H9 (cell line): ENCODE data around the gene PRPF6. TPM values are rescaled to one million over a fixed set of nuclear protein-coding genes. Genes with fewer than 3 reads are reported as not detected.

ENCODE experiments used
- DNase-seq: peaks from one replicate; pipeline ENCODE4 v3.0.0-alpha.2; 2017
- H2AFZ ChIP-seq: one replicate; pipeline ENCODE4 v1.6.1; 2013; ENCODE audit warnings: mild to moderate bottlenecking, low read length, control low read depth, moderate library complexity
- H2AK5ac ChIP-seq: 2 replicates; pipeline ENCODE4 v1.6.1; 2013; ENCODE audit warnings: low read length, control low read depth, mixed read lengths; ENCODE audit not compliant: insufficient read length
- H2BK120ac ChIP-seq: one replicate; pipeline ENCODE4 v1.6.1; 2013; ENCODE audit warnings: low read depth, mild to moderate bottlenecking, low read length, control low read depth, inconsistent platforms; ENCODE audit not compliant: poor library complexity, severe bottlenecking
- H2BK12ac ChIP-seq: 2 replicates; pipeline ENCODE4 v1.6.1; 2013; ENCODE audit warnings: low read length, control low read depth, mixed read lengths, low read depth; ENCODE audit not compliant: insufficient read length
- H2BK15ac ChIP-seq: 2 replicates; pipeline ENCODE4 v1.6.1; 2013; ENCODE audit warnings: low read depth, low read length, control low read depth
- H2BK20ac ChIP-seq: one replicate; pipeline ENCODE4 v1.6.1; 2013; ENCODE audit warnings: low read depth, mild to moderate bottlenecking, low read length, control low read depth, inconsistent platforms; ENCODE audit not compliant: poor library complexity, severe bottlenecking
- H2BK5ac ChIP-seq: 2 replicates; pipeline ENCODE4 v1.6.1; 2013; ENCODE audit warnings: low read length, control low read depth, mixed read lengths; ENCODE audit not compliant: insufficient read length
- H3K14ac ChIP-seq: 2 replicates; pipeline ENCODE4 v1.6.1; 2013; ENCODE audit warnings: low read length, control low read depth; ENCODE audit not compliant: insufficient read depth
- H3K18ac ChIP-seq: 2 replicates; pipeline ENCODE4 v1.6.1; 2013; ENCODE audit warnings: low read depth, mild to moderate bottlenecking, mixed read lengths, low read length, control low read depth; ENCODE audit not compliant: insufficient read length
- H3K23ac ChIP-seq: 2 replicates; pipeline ENCODE4 v1.6.1; 2013; ENCODE audit warnings: low read length, control low read depth, mixed read lengths, low read depth; ENCODE audit not compliant: insufficient read length
- H3K23me2 ChIP-seq: 2 replicates; pipeline ENCODE4 v1.6.1; 2013; ENCODE audit warnings: low read depth, mild to moderate bottlenecking, mixed read lengths, low read length, control low read depth; ENCODE audit not compliant: insufficient read length, poor library complexity, severe bottlenecking
- H3K27ac ChIP-seq: 2 replicates; pipeline ENCODE4 v1.5.1; 2013; ENCODE audit warnings: low read length, control low read depth, mixed read lengths, low read depth; ENCODE audit not compliant: insufficient read length
- H3K27me3 ChIP-seq: 2 replicates; pipeline ENCODE4 v1.6.1; 2013; ENCODE audit warnings: low read length, control low read depth, inconsistent platforms; ENCODE audit not compliant: insufficient read depth
- H3K4ac ChIP-seq: 2 replicates; pipeline ENCODE4 v1.6.1; 2013; ENCODE audit warnings: low read depth, mild to moderate bottlenecking, control low read depth, inconsistent platforms, low read length, moderate library complexity
- H3K4me1 ChIP-seq: 2 replicates; pipeline ENCODE4 v1.6.1; 2013; ENCODE audit warnings: low read length, control low read depth, inconsistent platforms; ENCODE audit not compliant: insufficient read depth
- H3K4me2 ChIP-seq: 2 replicates; pipeline ENCODE4 v1.6.1; 2013; ENCODE audit warnings: low read length, control low read depth, mixed read lengths; ENCODE audit not compliant: insufficient read length, insufficient read depth
- H3K56ac ChIP-seq: 2 replicates; pipeline ENCODE4 v1.6.1; 2013; ENCODE audit warnings: low read depth, mild to moderate bottlenecking, mixed read lengths, low read length, control low read depth; ENCODE audit not compliant: insufficient read length
- H3K79me1 ChIP-seq: 2 replicates; pipeline ENCODE4 v1.6.1; 2013; ENCODE audit warnings: low read depth, mild to moderate bottlenecking, moderate library complexity, low read length, control low read depth, inconsistent platforms; ENCODE audit not compliant: insufficient read depth, poor library complexity, severe bottlenecking
- H3K79me2 ChIP-seq: 2 replicates; pipeline ENCODE4 v1.6.1; 2013; ENCODE audit warnings: low read length, control low read depth, inconsistent platforms; ENCODE audit not compliant: insufficient read depth
- H3K9ac ChIP-seq: 2 replicates; pipeline ENCODE4 v1.6.1; 2013; ENCODE audit warnings: low read length, control low read depth, mixed read lengths; ENCODE audit not compliant: insufficient read length; ENCODE audit errors: extremely low read depth
- H3K9me3 ChIP-seq: one replicate; pipeline ENCODE4 v1.6.1; 2013; ENCODE audit warnings: low read depth, low read length, inconsistent platforms; ENCODE audit not compliant: control insufficient read depth
- H3T11ph ChIP-seq: one replicate; pipeline ENCODE4 v1.6.1; 2013; ENCODE audit warnings: mild to moderate bottlenecking, low read length, control low read depth, inconsistent platforms
- H4K20me1 ChIP-seq: one replicate; pipeline ENCODE4 v1.6.1; 2013; ENCODE audit not compliant: control insufficient read depth, insufficient read length, insufficient read depth
- H4K5ac ChIP-seq: 2 replicates; pipeline ENCODE4 v1.6.1; 2013; ENCODE audit warnings: low read depth, mild to moderate bottlenecking, mixed read lengths, low read length, control low read depth; ENCODE audit not compliant: insufficient read length
- H4K8ac ChIP-seq: replicated peaks from 2 replicates; pipeline ENCODE4 v1.6.1; 2013; ENCODE audit warnings: low read length, control low read depth, mixed read lengths, low read depth; ENCODE audit not compliant: insufficient read length
- H4K91ac ChIP-seq: 2 replicates; pipeline ENCODE4 v1.6.1; 2013; ENCODE audit warnings: low read depth, mild to moderate bottlenecking, moderate library complexity, mixed read lengths, low read length, control low read depth; ENCODE audit not compliant: insufficient read length
- H3K27ac Mint-ChIP-seq, 3 experiments: 2 replicates in 2 of 3; 3 replicates in 1 of 3; pipeline ENCODE4 v1.8.0; 2020 to 2021; ENCODE audit warnings: mixed read lengths in 3 of 3, mild to moderate bottlenecking in 1 of 3, moderate library complexity in 1 of 3
- H3K27me3 Mint-ChIP-seq: 2 replicates; pipeline ENCODE4 v1.8.0; 2021; ENCODE audit warnings: low read depth, mild to moderate bottlenecking, moderate library complexity, mixed read lengths
- H3K36me3 Mint-ChIP-seq, 3 experiments: 2 replicates in 2 of 3; 3 replicates in 1 of 3; pipeline ENCODE4 v1.8.0; 2020 to 2021; ENCODE audit warnings: low read depth in 3 of 3, mixed read lengths in 3 of 3; ENCODE audit not compliant: insufficient read depth in 1 of 3
- H3K4me1 Mint-ChIP-seq, 2 experiments: 2 replicates each; pipeline ENCODE4 v1.8.0; 2020; ENCODE audit warnings: mixed read lengths in 2 of 2
- H3K4me3 Mint-ChIP-seq, 2 experiments: 2 replicates in 1 of 2; 3 replicates in 1 of 2; pipeline ENCODE4 v1.8.0; 2020 to 2021; ENCODE audit warnings: mild to moderate bottlenecking in 2 of 2, mixed read lengths in 2 of 2, moderate library complexity in 1 of 2
- H3K9me3 Mint-ChIP-seq, 2 experiments: 2 replicates in 1 of 2; 3 replicates in 1 of 2; pipeline ENCODE4 v1.8.0; 2020; ENCODE audit warnings: mild to moderate bottlenecking in 2 of 2, mixed read lengths in 2 of 2, moderate library complexity in 1 of 2
- CTCF ChIP-seq: fragments of 200-600 bp; sonication (generic); conservative IDR thresholded peaks from 3 replicates; pipeline ENCODE4 v1.8.0; 2021; ENCODE audit warnings: antibody characterized with exemption, mild to moderate bottlenecking
- WGBS: extraction: QIAGEN DNeasy Blood & Tissue Kit; methylation state at CpG from one replicate; pipeline ENCODE4 v1.1.7; 2013; ENCODE audit warnings: missing lambda C conversion rate, low lambda C conversion rate, mixed read lengths; ENCODE audit not compliant: insufficient read length; ENCODE audit errors: extremely low coverage; 5-methylcytosine and 5-hydroxymethylcytosine counted together
- total RNA-seq: library from RNA; stranded (reverse); gene quantifications from 2 replicates; pipeline ENCODE4 v1.2.1, GENCODE V29; 2021

Gene PRPF6
- total RNA-seq, 1 experiment from 2014 or later = 87.9 TPM

GRCh38 chr20:64080813-64081623 is 100.1 kb downstream of the PRPF6 start:
- Histone ChIP-seq H3K23ac (no peak overlapping the region), H3K79me2 (no peaks in the 10 kb centered on the region), H3K14ac (no peak overlapping the region), H4K5ac (no peak overlapping the region), H2BK12ac (no peak overlapping the region), H3T11ph (no peak overlapping the region), H3K27me3 (peaks cover 5% of the 10 kb centered on the region; the same call in 1 of the 2 replicates), H3K4me1 (no peaks in the 10 kb centered on the region; the same call in 1 of the 2 replicates), H2BK15ac (no peak overlapping the region), H4K8ac (no peak overlapping the region), H2AK5ac (no peak overlapping the region), H3K4me2 (peak overlapping the region; percentile 62), H4K20me1 (no peaks in the 10 kb centered on the region), H3K9ac (no peak overlapping the region), H2BK120ac (no peak overlapping the region), H3K27ac (no peak overlapping the region), H3K9me3 (no peaks in the 10 kb centered on the region), H3K4ac (no peak overlapping the region), H3K56ac (no peak overlapping the region), H3K23me2 (peaks cover 20% of the 10 kb centered on the region), H2BK20ac (no peak overlapping the region), H3K79me1 (no peaks in the 10 kb centered on the region), H2BK5ac (no peak overlapping the region), H3K18ac (no peak overlapping the region), H4K91ac (no peak overlapping the region), H2AFZ (no peak overlapping the region)
- Mint-ChIP-seq H3K9me3 (peaks cover 0 to 2% of the 10 kb centered on the region in 2 experiments; a peak in 1 of 5 replicates), H3K4me1 (peaks cover 32 to 45% of the 10 kb centered on the region in 2 experiments), H3K27ac (no peak overlapping the region), H3K27me3 (peaks cover 51% of the 10 kb centered on the region), H3K4me3 (peak overlapping the region; percentile 67 to 85), H3K36me3 (no peaks in the 10 kb centered on the region; a peak in 1 of 7 replicates)
- TF ChIP-seq CTCF = no peak
- no CpG with 5 or more reads among the region's 17 CpGs for WGBS
- DNase-seq = no peak
